HG02938 (cell line): Measurements from ENCODE around the gene CD300LB.
"Not testable (repeated sequence)": the region's sequence is repeated elsewhere in the genome, so short reads cannot be mapped to it uniquely, and the experiment has no call there.

Source experiments
- ATAC-seq: cut with Tn5 transposase; IDR thresholded peaks from one replicate; pipeline ENCODE4 v1.9.1; 2021; ENCODE audit warnings: mild to moderate bottlenecking, moderate library complexity; ENCODE audit not compliant: unreplicated experiment

The CD300LB gene

DNA sequence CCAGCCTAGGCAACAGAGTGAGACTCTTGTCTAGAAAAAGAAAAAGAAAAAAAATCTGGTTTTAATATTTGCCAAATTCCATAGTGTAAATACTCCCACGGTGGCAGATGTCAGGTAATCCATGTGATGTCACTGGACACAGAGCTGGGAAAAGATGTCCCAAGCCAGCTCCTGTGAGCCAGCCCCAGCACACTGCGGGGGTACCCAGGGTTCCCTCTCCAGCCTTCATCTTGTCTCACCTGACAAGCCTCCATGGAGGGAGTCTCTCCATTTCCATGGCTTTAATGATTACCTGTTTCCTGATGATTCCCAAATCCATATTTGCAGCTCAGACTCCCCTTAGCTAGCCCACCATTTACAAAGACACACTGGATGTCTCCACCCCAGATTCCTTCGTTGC lies 4.6 kb downstream of the CD300LB start:
- no peak for ATAC-seq

DNA sequence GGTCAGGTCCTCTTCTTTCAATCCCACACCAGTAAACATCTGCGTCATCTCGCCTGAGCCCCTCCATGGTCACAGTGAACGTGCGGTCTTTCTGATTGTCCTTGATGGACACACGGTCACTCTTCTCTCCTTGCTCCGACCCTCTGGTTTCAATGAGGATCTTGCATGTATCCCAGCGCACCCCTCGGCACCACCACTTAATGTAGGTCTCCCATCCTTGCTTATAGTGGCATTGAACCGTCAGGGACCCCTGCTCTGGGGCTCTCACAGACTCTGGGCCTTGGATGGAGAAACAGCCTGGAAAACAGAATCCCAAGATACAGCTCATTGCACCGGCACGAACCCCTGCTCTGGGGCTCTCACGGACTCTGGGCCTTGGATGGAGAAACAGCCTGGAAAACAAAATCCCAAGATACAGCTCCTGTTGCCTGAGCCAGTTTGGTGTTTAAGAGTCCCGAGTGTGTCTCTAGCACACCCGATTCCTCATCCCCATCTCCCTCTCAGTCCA lies 5.4 kb downstream of the CD300LB start:
- no peak for ATAC-seq

DNA sequence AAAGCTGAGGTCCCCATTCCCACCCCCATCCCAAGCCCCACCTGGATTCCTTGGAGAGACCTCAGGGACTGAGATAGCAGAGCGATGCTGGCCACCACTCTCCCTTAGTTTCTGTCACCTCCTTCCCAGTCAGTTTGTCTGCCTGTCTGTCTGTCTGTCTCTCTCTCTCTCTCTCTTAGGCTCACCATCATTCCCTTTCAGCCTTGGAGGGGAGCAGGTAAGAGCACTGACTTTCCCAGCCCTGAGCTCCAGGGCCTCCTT lies 5.9 kb downstream of the CD300LB start:
- ATAC-seq = no peak

DNA sequence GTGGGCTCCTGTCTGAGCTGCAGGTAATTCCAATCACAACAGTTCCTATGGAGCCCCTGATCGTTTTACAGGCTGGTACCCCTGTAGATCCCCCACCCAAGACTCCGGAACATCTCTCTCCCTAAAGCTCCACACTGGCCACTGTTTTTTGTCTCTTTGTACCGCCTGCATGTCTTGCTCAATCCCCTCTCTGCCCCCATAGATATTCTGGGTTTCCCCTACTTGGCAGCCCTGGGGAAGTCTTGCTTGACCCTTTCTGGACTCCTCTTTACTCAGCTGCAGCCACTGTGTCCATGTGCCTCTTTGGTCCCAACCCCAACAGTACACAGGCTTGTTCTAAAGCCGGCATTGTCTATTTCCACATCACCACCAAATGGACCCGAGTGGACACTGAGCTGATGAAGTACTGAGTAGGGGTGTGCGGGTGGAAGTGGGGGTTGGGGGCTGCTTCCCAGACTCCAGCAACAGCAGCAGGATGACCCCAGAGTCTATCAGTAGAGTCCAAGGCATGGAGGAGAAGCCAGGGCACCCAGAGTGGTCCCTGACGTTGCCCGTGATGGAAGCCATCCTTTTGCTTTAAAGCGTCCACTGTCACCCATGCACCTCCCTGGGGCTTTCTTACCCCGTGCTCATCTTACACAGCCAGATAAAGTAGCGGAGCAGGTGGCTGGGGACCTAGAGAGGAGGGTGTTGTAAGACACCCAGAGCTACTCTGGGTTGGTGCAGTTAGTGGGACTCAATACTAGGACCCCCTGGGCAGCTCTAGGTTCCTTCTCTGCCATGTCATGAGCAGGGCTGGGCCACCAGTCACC lies 6.4 kb downstream of the CD300LB start:
- no peak for ATAC-seq

DNA sequence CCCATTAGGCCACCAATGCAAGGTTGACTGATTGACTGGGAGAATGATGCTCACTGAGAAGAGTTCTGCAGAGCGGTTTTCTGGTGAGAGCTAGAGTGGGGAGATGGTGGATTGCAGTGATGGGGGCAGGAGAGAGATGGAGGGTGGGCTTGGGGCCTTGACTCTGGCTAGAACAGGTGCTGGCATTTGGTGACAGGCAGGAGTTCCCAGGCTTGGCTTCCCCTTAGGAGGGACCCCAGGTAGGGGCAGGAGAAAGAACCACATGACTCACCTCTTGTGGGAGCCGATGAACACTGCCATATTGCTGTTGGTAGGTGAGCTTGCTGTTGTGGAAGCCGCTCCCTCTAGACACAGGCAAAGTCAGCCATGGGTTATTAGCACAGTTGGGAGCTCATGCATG lies 8.0 kb downstream of the CD300LB start:
- ATAC-seq = no peak

DNA sequence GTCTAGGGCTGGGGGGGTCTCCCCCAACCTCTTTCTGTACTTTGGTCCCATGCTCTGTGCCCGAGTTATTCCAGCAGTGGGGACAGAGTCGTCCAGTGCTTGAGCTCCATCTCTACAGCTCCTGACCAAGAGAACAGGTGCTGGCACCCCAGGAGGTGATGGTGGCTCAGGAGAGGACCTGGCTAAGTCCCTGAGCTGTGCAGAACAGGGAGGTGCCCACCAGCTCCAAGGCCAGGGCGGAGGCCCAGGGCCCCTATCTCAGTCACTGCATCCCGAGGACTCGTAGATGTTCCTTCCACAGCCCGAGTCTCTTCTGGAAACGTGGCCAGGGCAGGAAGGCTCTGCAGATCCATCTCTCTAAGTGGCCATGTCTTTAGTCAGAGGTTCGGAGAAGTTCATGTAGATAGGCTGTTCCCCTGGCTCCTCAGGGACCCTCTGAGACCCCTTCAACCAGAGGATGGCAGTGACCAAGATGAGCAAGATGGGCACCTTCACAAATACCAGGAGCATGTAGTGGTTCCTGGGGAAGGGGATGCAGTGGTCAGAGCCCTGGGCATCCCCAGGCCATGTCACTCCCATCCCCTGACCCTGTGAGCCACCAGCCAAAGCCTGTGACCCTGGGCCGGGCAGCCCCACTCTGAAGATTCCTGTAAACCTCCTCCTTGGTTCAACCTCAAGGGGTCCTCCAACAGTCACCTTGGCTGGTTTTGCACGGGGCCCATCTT lies 8.7 kb downstream of the CD300LB start:
- no peak for ATAC-seq

DNA sequence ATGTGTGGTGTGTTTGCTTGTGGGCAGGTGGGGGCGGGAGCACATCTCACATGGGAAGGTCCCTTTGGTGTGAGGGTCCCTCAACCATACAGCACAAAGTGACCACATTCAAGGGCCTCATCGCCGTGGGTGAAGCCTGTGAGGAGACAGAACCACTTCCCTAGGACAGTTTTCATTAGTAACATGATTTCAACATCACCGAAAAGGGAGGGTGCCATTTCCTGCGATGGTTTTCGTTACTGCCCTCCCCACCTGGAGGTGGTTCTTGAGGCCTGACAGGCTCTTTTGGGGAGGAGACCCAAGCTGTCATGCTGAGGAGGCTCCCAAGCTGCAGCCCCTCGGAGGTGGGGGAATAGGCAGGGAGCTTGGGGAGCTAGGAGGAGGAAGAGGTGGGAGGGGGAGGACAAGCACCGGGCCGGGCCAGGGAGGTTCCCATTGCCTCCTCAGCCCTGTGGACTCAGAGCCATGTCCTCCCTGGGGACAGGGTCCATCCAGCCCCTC lies 9.5 kb downstream of the CD300LB start:
- no peak for ATAC-seq

DNA sequence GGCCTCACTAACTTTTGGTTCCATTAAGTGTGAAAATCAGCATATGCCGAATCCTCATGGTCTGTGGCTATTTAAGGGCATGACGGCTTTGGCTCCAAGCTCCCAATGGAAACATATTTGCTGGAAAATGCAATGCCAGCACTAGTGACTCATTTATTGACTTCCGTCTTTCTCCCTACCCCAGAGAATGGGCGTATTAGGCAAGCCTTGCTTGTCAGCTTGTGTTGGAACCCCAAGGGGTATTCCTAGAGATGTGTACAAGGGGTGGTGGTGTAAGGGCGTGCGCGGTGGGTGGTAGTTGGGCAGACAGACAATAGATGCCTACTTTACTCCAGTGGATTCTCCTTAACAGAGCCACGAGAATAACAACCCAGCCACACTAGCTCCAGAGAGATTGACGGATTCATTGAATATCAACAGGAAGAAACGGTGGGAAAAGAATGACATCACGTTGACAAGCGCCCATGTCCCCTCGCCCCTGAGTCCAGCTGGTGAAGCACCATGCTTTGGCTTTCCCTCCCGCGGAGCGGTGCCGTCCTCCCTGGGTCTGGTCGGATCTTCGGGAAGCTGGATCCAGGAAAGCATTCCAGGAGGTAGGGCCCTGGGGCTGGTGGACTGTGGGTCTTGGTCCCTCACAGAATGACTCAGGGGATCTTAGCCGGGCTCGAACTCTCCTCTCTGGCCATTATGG lies 10.3 kb downstream of the CD300LB start:
- no peak for ATAC-seq

DNA sequence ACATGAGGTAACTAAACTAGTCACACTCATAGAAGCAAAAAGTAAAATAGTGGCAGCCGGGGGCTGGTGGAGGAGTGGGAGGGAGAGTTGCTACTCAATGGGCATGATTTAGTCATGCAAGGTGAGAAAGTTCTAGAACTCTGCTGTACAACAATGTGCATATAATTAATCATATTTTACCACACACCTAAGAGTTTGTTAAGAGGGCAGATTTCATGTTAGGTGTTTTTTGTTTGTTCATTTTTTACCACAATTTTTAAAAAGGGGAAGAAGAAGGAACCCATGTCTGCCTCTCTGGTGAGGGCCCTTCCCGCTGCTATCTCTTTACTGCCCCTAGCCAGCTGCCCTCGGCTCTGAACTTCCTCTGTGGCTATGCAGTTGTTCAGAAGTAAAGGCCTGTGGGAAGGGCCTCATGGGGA lies 11.2 kb downstream of the CD300LB start:
- no peak for ATAC-seq

DNA sequence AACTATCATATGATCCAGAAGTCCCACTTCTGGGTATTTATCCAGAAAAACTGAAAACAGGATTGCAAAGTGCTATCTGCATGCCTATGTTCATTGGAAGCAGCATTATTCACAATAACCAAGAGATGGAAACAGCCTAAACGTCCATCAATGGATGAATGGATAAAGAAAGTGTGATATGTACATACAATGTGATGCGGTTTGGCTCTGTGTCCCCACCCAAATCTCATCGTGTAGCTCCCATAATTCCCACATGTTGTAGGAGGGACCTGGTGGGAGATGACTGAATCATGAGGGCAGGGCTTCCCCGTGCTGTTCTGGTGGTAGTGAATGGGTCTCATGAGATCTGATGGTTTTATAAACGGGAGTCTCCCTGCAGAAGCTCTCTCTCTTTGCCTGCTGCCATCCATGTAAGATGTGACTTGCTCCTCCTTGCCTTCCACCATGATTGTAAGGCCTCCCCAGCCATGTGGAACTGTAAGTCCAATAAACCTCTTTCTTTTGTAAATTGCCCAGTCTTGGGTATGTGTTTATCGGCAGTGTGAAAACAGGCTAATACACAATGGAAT lies 12.8 kb downstream of the CD300LB start:
- not testable (repeated sequence) for ATAC-seq

DNA sequence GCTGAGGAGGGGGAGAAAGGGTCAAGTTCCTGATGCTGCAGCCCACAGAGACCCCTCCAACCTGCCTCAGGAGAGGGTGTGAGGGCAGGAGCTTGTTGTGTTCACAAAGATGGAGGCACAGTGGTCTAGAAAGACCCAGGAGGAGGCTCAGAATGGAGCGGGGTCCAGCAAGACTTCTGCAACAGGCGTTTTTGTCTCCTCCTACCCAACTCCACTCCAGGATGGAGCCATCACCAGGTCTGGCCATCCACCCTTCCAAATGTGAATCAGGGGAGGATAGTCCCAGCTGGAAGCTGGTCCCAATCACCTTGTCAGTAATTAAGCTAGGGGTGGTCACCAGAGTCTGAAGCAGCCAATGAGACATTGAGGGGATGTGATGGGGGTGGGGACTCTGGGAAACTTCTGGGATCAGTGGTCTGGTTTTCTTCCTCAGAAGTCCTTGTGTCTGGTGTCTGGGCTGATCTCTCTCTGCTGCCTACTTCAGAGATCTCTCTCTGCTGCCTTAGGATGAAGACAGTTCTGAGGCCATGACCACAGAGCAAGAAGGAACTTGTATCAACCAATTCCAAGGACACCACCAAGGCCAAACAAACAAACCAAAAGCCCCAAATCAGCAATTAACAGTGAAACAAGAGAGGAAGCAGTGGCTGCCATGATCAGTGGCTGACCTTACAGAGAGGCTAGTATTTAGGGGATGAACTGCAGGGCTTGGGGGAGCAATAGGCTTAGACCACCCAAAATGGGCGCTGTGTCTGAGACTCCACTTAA lies 14.5 kb downstream of the CD300LB start:
- ATAC-seq = no peak

DNA sequence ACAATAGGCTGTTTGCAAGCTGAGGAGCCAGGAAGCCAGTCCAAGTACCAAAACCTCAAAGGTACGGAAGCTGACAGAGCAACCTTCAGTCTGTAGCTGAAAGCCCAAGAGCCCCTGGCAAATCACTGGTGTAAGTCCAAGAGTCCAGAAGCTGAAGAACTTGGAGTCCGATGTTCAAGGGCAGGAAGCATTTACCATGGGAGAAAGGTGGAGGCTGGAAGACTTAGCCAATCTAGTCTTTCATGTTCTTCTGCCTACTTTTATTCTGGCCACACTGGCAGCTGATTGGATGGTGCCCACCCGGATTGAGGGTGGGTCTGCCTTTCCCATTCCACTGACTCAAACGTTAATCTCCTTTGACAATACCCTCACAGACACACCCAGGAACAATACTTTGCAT lies 15.3 kb downstream of the CD300LB start:
- ATAC-seq = no peak

DNA sequence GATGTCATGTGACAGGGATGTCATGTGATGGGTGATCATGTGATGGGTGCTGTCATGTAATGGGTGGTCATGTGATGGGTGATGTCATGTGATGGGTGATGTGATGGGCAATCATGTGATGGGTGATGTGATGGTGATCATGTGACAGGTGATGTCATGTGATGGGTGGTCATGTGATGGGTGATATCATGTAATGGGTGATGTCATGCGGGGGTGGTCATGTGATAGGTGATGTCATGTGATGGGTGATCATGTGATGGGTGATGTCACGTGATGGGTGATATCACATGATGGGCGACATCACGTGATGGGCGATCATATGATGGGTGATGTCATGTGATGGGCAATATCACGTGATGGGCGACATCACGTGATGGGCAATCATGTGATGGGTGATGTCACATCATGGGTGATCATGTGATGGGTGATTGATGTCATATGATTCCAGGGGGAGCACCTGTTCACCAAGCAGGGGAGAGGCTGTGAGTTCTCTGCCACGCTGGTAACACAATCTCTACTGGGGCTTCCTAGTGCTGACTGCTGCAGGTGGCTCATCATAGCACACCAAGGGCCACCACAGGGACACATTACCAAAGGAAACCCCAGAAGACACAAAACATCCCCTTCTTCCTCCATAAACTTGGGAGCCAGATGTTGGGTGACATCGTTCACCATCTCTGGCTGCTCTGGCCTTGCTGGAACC lies 16.5 kb downstream of the CD300LB start:
- no peak for ATAC-seq

DNA sequence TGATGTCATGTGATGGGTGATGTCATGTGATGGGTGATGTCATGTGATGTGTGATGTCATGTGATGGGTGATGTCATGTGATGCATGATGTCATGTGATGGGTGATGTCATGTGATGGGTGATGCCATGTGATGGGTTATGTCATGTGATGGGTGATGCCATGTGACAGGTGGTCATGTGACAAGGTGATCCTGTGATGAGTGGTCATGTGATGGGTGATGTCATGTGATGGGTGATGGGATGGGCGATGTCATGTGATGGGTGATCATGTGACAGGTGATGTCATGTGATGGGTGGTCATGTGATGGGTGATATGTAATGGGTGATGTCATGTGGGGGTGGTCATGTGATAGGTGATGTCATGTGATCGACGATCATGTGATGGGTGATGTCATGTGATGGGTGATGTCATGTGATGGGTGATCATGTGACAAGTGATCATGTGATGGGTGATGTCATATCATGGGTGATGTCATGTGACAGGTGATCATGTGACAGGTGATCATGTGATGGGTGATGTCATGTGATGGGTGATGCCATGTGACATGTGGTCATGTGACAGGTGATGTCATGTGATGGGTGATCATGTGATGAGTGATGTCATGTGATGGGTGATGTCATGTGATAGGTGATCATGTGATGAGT lies 17.2 kb downstream of the CD300LB start:
- no peak for ATAC-seq

DNA sequence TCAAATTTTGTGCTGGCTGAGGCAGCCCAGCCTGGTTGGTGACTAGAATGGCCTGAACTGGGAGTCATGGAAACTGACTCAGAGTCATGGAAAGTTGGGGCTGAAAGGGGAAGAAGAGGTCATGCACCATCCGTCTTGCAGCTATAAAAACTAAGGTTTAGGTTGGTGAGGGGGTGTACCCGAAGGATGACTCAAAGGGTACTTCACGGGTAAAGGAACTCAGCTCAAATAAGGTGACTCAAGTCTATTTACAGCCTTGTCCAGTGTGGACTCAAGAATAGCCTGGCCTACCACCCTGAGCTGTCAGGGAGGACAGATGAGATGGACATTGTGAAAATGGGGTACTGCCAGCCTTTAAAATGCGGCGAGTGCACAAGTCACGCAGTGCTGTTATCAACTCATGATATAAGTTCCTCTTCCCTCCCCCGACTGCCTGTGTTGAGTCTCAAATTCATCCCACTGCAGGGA lies 18.6 kb downstream of the CD300LB start:
- ATAC-seq = peak; percentile 64

DNA sequence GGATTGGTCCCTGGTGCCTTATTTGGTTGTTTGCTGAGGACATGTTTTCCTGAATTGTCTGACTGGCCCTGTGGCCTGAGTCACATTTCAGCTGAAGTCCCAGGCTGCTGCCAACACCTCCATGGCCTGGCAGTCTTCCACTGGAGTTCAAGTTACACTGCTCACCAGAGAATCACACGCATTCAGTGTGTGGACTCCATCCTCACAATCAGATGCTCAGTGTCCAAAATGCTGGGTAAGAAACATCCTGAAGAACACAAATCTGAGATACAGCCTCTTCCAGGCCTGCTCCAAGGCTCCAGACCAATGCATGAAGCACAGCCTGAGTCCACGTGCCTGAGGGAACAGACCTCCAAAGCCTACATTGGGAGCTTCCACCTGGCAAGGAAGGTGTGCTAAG lies 19.2 kb downstream of the CD300LB start:
- ATAC-seq = no peak

DNA sequence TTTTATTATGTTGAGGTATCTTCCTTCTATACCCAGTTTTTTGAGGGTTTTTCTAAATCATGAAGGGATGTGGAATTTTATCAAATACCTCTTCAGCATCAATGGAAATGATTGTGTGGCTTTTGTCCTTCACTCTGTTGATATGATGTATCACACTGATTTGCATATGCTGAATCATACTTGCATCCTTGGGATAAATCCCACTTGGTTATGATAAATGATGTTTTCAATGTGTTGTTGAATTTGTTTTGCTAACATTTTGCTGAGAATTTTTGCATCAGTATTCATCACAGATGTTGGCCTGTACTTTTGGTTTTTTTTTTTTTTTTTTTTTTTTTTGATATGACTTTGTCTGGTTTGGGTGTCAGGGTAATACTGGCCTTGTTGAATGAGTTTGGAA lies 23.1 kb downstream of the CD300LB start:
- no peak for ATAC-seq

DNA sequence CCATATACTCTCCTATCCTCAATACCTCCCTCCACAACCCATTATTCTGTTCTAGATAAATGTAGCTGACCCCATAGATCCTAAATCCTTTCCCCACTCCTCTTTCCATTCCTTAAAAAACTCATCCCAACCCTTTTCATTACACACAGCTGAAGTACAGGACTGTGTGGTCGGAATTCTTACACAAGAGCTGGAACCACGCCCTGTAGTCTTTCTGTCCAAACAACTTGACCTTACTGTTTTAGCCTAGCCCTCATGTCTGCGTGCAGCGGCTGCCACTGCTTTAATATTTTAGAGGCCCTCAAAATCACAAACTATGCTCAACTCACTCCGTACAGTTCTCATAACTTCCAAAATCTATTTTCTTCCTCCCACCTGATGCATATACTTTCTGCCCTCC lies 27.3 kb downstream of the CD300LB start:
- ATAC-seq = not testable (repeated sequence)

DNA sequence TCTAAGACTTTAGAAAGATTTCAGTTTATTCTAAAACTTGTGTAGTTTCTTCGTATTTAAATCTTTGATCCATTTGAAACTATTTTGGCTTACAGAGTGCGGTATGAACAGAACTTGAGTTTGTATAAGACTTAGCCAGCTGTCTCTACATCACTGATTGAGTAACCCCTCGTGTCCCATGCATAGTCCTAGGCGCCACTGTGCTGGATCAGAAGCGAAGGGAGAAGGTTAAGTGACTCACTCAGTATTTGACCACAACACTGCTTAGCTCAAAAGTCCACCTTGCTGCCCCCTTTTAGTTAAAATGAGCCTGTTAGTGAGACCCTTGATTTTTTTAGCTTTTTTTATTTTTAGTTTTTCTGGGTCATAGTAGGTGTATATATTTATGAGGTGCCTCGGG lies 28.4 kb downstream of the CD300LB start:
- no peak for ATAC-seq
